Measurements from ENCODE around the gene MAGI2.
A peak's percentile ranks its signal among the peaks of the same experiment; 100 is the strongest.

MAGI2 gene

GRCh38 chr7:79296553-79297320, 156.7 kb downstream of the MAGI2 start:
- DNase-seq: no peak

GRCh38 chr7:79293655-79294142, 159.8 kb downstream of the MAGI2 start:
- DNase-seq: no peak

GRCh38 chr7:79292834-79293233, 160.6 kb downstream of the MAGI2 start:
- DNase-seq: no peak

- DNase-seq: no peak
These were observed 162.0 kb downstream of the MAGI2 start for GRCh38 chr7:79291498-79291865.

GRCh38 chr7:79290841-79291497, 162.5 kb downstream of the MAGI2 start:
- no peak for DNase-seq

GRCh38 chr7:79290398-79290797, 163.1 kb downstream of the MAGI2 start:
- no peak for DNase-seq

GRCh38 chr7:79288655-79289054, 164.8 kb downstream of the MAGI2 start:
- DNase-seq: no peak

GRCh38 chr7:79287981-79288380, 165.5 kb downstream of the MAGI2 start:
- DNase-seq: no peak

- no peak for DNase-seq
These were observed 167.3 kb downstream of the MAGI2 start for GRCh38 chr7:79286181-79286580.

- DNase-seq: no peak
These were observed 167.7 kb downstream of the MAGI2 start for GRCh38 chr7:79285756-79286155.

GRCh38 chr7:79284211-79284610, 169.3 kb downstream of the MAGI2 start:
- DNase-seq: no peak

- DNase-seq: no peak
These were observed 170.4 kb downstream of the MAGI2 start for GRCh38 chr7:79282882-79283602.

GRCh38 chr7:79282070-79282694, 171.3 kb downstream of the MAGI2 start:
- DNase-seq: no peak

- DNase-seq: no peak
These were observed 172.0 kb downstream of the MAGI2 start for GRCh38 chr7:79281426-79281825.

- no peak for DNase-seq
These were observed 180.5 kb downstream of the MAGI2 start for GRCh38 chr7:79272938-79273337.

- peak; percentile 17 for DNase-seq
These were observed 181.3 kb downstream of the MAGI2 start for GRCh38 chr7:79272066-79272669.

- no peak for DNase-seq
These were observed 184.7 kb downstream of the MAGI2 start for GRCh38 chr7:79268730-79269129.

GRCh38 chr7:79258826-79259225, 194.6 kb downstream of the MAGI2 start:
- DNase-seq: no peak

- DNase-seq: no peak
These were observed 195.5 kb downstream of the MAGI2 start for GRCh38 chr7:79257959-79258358.

GRCh38 chr7:79245623-79246249, 207.7 kb downstream of the MAGI2 start:
- no peak for DNase-seq

GRCh38 chr7:79244482-79244881, 209.0 kb downstream of the MAGI2 start:
- no peak for DNase-seq

- no peak for DNase-seq
These were observed 212.0 kb downstream of the MAGI2 start for GRCh38 chr7:79241288-79242060.
